SK-N-SH (cell line): ENCODE data around the gene NRG3. TPM values are rescaled to one million over a fixed set of nuclear protein-coding genes. Genes with fewer than 3 reads are reported as not detected.

Experiments used
- CTCF ChIA-PET: fragments of 300-600, 350-600 bp; formaldehyde crosslinking; extraction: SDS; loops from one replicate; lab custom pipeline; 2021; lab: Yijun Ruan, JAX
- POLR2A ChIA-PET: fragments of 350-600 bp; sonication (Branson Sonifier 250); formaldehyde crosslinking; extraction: SDS; loops from one replicate; lab custom pipeline; 2020; ENCODE audit warnings: antibody characterized with exemption, inconsistent platforms; lab: Yijun Ruan, JAX
- DNase-seq: peaks from one replicate; pipeline ENCODE4 v3.0.0; 2012
- H2AFZ ChIP-seq: fragments of 200-600 bp; sonication (generic); 2 replicates; pipeline ENCODE4 v1.8.1; 2016; ENCODE audit warnings: antibody characterized with exemption, mild to moderate bottlenecking, low read depth
- H3F3A ChIP-seq: fragments of 200-600 bp; sonication (generic); replicated peaks from 2 replicates; pipeline ENCODE3; 2016; ENCODE audit warnings: antibody characterized with exemption, mild to moderate bottlenecking; ENCODE audit not compliant: insufficient read depth
- H3K27ac ChIP-seq, 2 experiments: fragments of 200-500 bp in 1 of 2; fragments of 200-600 bp in 1 of 2; sonication (Bioruptor generic) in 1 of 2; sonication (generic), shearing (Covaris generic) in 1 of 2; 2 replicates each; pipeline versions ENCODE4 v1.5.1 to v1.6.1; 2014 to 2016; ENCODE audit warnings: low read depth in 2 of 2, inconsistent platforms in 1 of 2, low read length in 1 of 2, mild to moderate bottlenecking in 1 of 2, mixed read lengths in 1 of 2
- H3K27me3 ChIP-seq: fragments of 200-600 bp; sonication (generic), shearing (Covaris generic); 2 replicates; pipeline ENCODE4 v1.6.1; 2016; ENCODE audit warnings: mixed run types; ENCODE audit not compliant: insufficient read depth
- H3K36me3 ChIP-seq, 2 experiments: fragments of 200-500 bp in 1 of 2; fragments of 200-600 bp in 1 of 2; sonication (Bioruptor generic) in 1 of 2; sonication (generic) in 1 of 2; replicated peaks in 1 of 2; 2 replicates each; pipeline versions ENCODE3 to v1.5.1; 2014 to 2016; ENCODE audit warnings: low read length in 1 of 2, mild to moderate bottlenecking in 1 of 2; ENCODE audit not compliant: insufficient read depth in 2 of 2, control insufficient read depth in 1 of 2
- H3K4me1 ChIP-seq, 2 experiments: fragments of 200-500 bp in 1 of 2; fragments of 200-600 bp in 1 of 2; sonication (Bioruptor generic) in 1 of 2; sonication (generic), shearing (Covaris generic) in 1 of 2; 2 replicates each; pipeline versions ENCODE4 v1.5.1 to v1.6.1; 2014 to 2016; ENCODE audit warnings: low read depth in 1 of 2, low read length in 1 of 2, mixed run types in 1 of 2; ENCODE audit not compliant: insufficient read depth in 2 of 2, control insufficient read depth in 1 of 2
- H3K4me2 ChIP-seq: fragments of 200-600 bp; sonication (generic), shearing (Covaris generic); 2 replicates; pipeline ENCODE4 v1.6.1; 2017; ENCODE audit warnings: mixed run types
- H3K4me3 ChIP-seq, 2 experiments: fragments of 200-500 bp in 1 of 2; fragments of 200-600 bp in 1 of 2; sonication (Bioruptor generic) in 1 of 2; sonication (generic), shearing (Covaris generic) in 1 of 2; 2 replicates each; pipeline versions ENCODE4 v1.5.1 to v1.8.1; 2014 to 2016; ENCODE audit warnings: low read depth in 2 of 2, inconsistent platforms in 1 of 2, low read length in 1 of 2, mild to moderate bottlenecking in 1 of 2, mixed read lengths in 1 of 2, moderate library complexity in 1 of 2
- H3K79me2 ChIP-seq: fragments of 200-600 bp; sonication (generic); 2 replicates; pipeline ENCODE4 v1.8.1; 2017; ENCODE audit warnings: mild to moderate bottlenecking; ENCODE audit not compliant: insufficient read depth
- H3K9ac ChIP-seq: fragments of 200-600 bp; sonication (generic); 2 replicates; pipeline ENCODE4 v1.6.1; 2017; ENCODE audit warnings: mixed run types
- H3K9me2 ChIP-seq: fragments of 200-600 bp; sonication (generic); 2 replicates; pipeline ENCODE4 v1.6.1; 2017; ENCODE audit warnings: mixed run types
- H3K9me3 ChIP-seq: fragments of 200-600 bp; sonication (generic); 2 replicates; pipeline ENCODE4 v1.6.1; 2017; ENCODE audit warnings: mixed run types, mild to moderate bottlenecking, moderate library complexity
- H4K20me1 ChIP-seq: fragments of 200-600 bp; sonication (generic); 2 replicates; pipeline ENCODE4 v1.6.1; 2017; ENCODE audit warnings: mild to moderate bottlenecking, mixed run types; ENCODE audit not compliant: insufficient read depth
- CHD2 ChIP-seq: fragments of 150-350 bp; IDR thresholded peaks from 2 replicates; pipeline ENCODE4 v1.6.1; 2018; ENCODE audit warnings: low read length; ENCODE audit not compliant: partially characterized antibody
- CTCF ChIP-seq: fragments of 200-600 bp; sonication (generic); IDR thresholded peaks from 2 replicates; pipeline ENCODE4 v1.6.1; 2017; ENCODE audit warnings: antibody characterized with exemption, mild to moderate bottlenecking, moderate library complexity
- FOXJ3 ChIP-seq: sonication (generic); formaldehyde crosslinking; IDR thresholded peaks from 2 replicates; pipeline ENCODE4 v1.5.1; 2020; ENCODE audit warnings: mild to moderate bottlenecking, missing genetic modification reagents
- FOXM1 ChIP-seq: IDR thresholded peaks from 2 replicates; pipeline ENCODE4 v1.4.0; 2012; ENCODE audit warnings: low read depth, mild to moderate bottlenecking
- GATA2 ChIP-seq: sonication (generic); formaldehyde crosslinking; IDR thresholded peaks from 2 replicates; pipeline ENCODE4 v1.5.0; 2020; ENCODE audit warnings: mild to moderate bottlenecking, missing genetic modification reagents
- MXI1 ChIP-seq: IDR thresholded peaks from 2 replicates; pipeline ENCODE4 v1.6.1; 2012; ENCODE audit warnings: mild to moderate bottlenecking, low read depth, low read length, improper control_type of control experiment
- NRF1 ChIP-seq: IDR thresholded peaks from 2 replicates; pipeline ENCODE4 v1.6.1; 2012; ENCODE audit warnings: low read depth, mild to moderate bottlenecking, low read length
- POLR2AphosphoS5 ChIP-seq: IDR thresholded peaks from 2 replicates; pipeline ENCODE4 v1.6.1; 2012; ENCODE audit warnings: low read depth, low read length
- RAD21 ChIP-seq: IDR thresholded peaks from 2 replicates; pipeline ENCODE4 v1.6.1; 2012; ENCODE audit warnings: mild to moderate bottlenecking, low read length
- RCOR1 ChIP-seq: fragments of 150-350 bp; IDR thresholded peaks from 2 replicates; pipeline ENCODE4 v1.6.1; 2017; ENCODE audit warnings: antibody characterized with exemption, low read length
- REST ChIP-seq: IDR thresholded peaks from 2 replicates; pipeline ENCODE4 v1.6.1; 2012; ENCODE audit warnings: mild to moderate bottlenecking, low read depth, low read length, moderate library complexity
- RFX5 ChIP-seq: IDR thresholded peaks from 2 replicates; pipeline ENCODE4 v1.6.1; 2012; ENCODE audit warnings: mild to moderate bottlenecking, improper control_type of control experiment, low read length
- RXRA ChIP-seq: IDR thresholded peaks from 2 replicates; pipeline ENCODE4 v1.4.0; 2012; ENCODE audit warnings: low read depth, mild to moderate bottlenecking, borderline replicate concordance
- TEAD4 ChIP-seq: IDR thresholded peaks from 2 replicates; pipeline ENCODE4 v1.4.0; 2012; ENCODE audit warnings: mild to moderate bottlenecking, borderline replicate concordance; ENCODE audit not compliant: insufficient read depth
- WGBS: methylation state at CpG from one replicate; pipeline ENCODE4 v1.1.6; 2017; ENCODE audit warnings: low lambda C conversion rate; 5-methylcytosine and 5-hydroxymethylcytosine counted together
- polyA plus RNA-seq, 3 experiments: library from polyadenylated mRNA; depleted of rRNA; stranded (reverse); fragments of >200 nt; gene quantifications; 2 replicates each; pipeline ENCODE4 v1.2.3, GENCODE V29; 2012
- TF ChIP-seq, protein P1 (sequence below): fragments of 150-350 bp; IDR thresholded peaks from 2 replicates; pipeline ENCODE4 v1.6.1; 2017; ENCODE audit warnings: antibody characterized with exemption, low read length, low read depth, borderline replicate concordance

NRG3 gene
- polyA plus RNA-seq, 1 of the 3 experiments (the other 2 are of a cell fraction) = 0.03 TPM

DNA sequence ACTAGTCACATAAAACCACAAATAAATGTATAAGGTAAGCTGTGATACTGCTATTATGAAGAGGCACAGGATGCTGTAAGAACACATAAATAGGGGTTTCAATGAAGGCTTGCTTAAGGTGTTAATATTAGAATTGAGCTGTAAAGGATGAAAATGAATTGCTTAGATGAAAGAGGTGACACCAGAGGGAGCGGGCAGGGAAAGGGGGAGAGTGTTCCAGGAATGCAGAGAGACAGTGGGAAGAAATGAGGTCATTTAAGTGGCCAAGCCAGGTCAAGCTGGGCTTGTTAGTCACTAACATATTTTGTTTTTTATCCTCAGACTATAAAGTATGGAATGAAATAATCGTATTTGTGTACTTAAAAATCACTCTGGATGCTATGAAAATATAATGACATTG lies 193.5 kb downstream of the NRG3 start (continued):
- TF ChIP-seq CTCF = no peak
- TF ChIP-seq MXI1 = no peak
- TF ChIP-seq CHD2 = no peak
- TF ChIP-seq RFX5 = no peak
- TF ChIP-seq RCOR1 = no peak
- no peak for TF ChIP-seq GATA2 (CRISPR knock-in tag)
- no peak for TF ChIP-seq RXRA
- TF ChIP-seq, all 33 proteins: peak for 0

- H3K4me3 ChIP-seq = no peak overlapping the region
- no peaks in the 10 kb centered on the region for H3K27me3 ChIP-seq
- CTCF ChIA-PET = interaction anchor here (1.0 kb wide), 1 partner anchor 29 kb away, joined by 3 read pairs; no protein-coding TSS in a partner anchor
- H3K9me3 ChIP-seq = no peaks in the 10 kb centered on the region
- no peaks in the 10 kb centered on the region for H3K79me2 ChIP-seq
- 11% methylated on average over 2 of the region's 2 CpGs for WGBS
- H3K9ac ChIP-seq = no peak overlapping the region
- H3K4me1 ChIP-seq = no peaks in the 10 kb centered on the region; a peak in 1 of 4 replicates
- no peak overlapping the region for H3K27ac ChIP-seq
- no peaks in the 10 kb centered on the region for H4K20me1 ChIP-seq
- TF ChIP-seq TEAD4 (no peak), FOXJ3 (CRISPR knock-in tag) (no peak), RCOR1 (no peak)
- TF ChIP-seq, all 33 proteins: peak for 0
- no peaks in the 10 kb centered on the region for H3K9me2 ChIP-seq
- no peaks in the 10 kb centered on the region for H3K36me3 ChIP-seq
- H2AFZ ChIP-seq = no peak overlapping the region
- no peaks in the 10 kb centered on the region for H3F3A ChIP-seq
- H3K4me2 ChIP-seq = no peak overlapping the region
- no peak for DNase-seq
- POLR2A ChIA-PET = no interaction called here
Observed at GRCh38 chr10:82071231-82071630, 196.2 kb downstream of the NRG3 start.

DNA sequence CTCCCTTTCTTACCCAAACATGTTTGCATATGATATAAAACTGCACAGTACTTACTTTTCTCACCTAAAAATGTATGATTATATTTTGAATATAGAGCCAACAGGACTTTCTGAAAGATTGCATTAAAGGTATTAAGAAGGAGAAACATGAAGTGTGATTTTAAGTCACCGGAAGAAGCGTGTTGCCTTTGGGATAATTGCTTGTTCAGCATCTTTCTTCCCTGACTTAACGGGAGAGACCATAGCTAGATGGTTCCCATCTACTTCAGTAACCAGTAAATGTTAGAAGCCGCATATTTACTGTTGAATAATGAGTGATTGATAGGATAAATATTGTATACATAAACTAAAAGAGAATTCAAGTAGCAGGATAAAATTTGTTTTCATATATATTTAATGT lies 197.1 kb downstream of the NRG3 start:
- no peak overlapping the region for H3K4me3 ChIP-seq
- H4K20me1 ChIP-seq = no peaks in the 10 kb centered on the region
- no peaks in the 10 kb centered on the region; a peak in 1 of 4 replicates for H3K4me1 ChIP-seq
- H3K36me3 ChIP-seq = no peaks in the 10 kb centered on the region
- no peak overlapping the region for H3K27ac ChIP-seq
- TF ChIP-seq FOXM1 (no peak), NRF1 (no peak), POLR2AphosphoS5 (no peak), REST (no peak), RAD21 (no peak)
- TF ChIP-seq, protein P1, sequence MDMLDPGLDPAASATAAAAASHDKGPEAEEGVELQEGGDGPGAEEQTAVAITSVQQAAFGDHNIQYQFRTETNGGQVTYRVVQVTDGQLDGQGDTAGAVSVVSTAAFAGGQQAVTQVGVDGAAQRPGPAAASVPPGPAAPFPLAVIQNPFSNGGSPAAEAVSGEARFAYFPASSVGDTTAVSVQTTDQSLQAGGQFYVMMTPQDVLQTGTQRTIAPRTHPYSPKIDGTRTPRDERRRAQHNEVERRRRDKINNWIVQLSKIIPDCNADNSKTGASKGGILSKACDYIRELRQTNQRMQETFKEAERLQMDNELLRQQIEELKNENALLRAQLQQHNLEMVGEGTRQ = no peak
- POLR2A ChIA-PET = no interaction called here
- no peak overlapping the region for H3K9ac ChIP-seq
- no peaks in the 10 kb centered on the region for H3K9me2 ChIP-seq
- H2AFZ ChIP-seq = no peak overlapping the region
- CTCF ChIA-PET = interaction anchor here (1.0 kb wide), 1 partner anchor 30 kb away, joined by 3 read pairs; no protein-coding TSS in a partner anchor
- H3K79me2 ChIP-seq = no peaks in the 10 kb centered on the region
- H3K4me2 ChIP-seq = no peak overlapping the region
- H3F3A ChIP-seq = no peaks in the 10 kb centered on the region
- no peaks in the 10 kb centered on the region for H3K9me3 ChIP-seq
- 43% methylated on average over 4 of the region's 4 CpGs for WGBS
- H3K27me3 ChIP-seq = no peaks in the 10 kb centered on the region
- no peak for DNase-seq
